T-helper 1 cell treated with Interleukin-12 subunit alpha and Interleukin-12 subunit beta and Interleukin-4 antibody, amounts not matched to agents 30 μg/mL and 1 μg/mL, for 36 hours (primary cell): ENCODE results near the gene MAP3K20.
"Not testable (repeated sequence)": the region's sequence is repeated elsewhere in the genome, so short reads cannot be mapped to it uniquely, and the experiment has no call there.

Source experiments
- H3K27ac Mint-ChIP-seq: one replicate; pipeline ENCODE4 v1.8.0; 2021; ENCODE audit warnings: mild to moderate bottlenecking, mixed read lengths
- H3K27me3 Mint-ChIP-seq: one replicate; pipeline ENCODE4 v1.8.0; 2021; ENCODE audit warnings: low read depth, mixed read lengths
- H3K36me3 Mint-ChIP-seq: one replicate; pipeline ENCODE4 v1.8.0; 2021; ENCODE audit warnings: low read depth, mixed read lengths
- H3K4me1 Mint-ChIP-seq: one replicate; pipeline ENCODE4 v1.8.0; 2021; ENCODE audit warnings: low read depth, mixed read lengths
- H3K4me3 Mint-ChIP-seq: one replicate; pipeline ENCODE4 v1.8.0; 2021; ENCODE audit warnings: mild to moderate bottlenecking, moderate library complexity, mixed read lengths
- H3K9me3 Mint-ChIP-seq: one replicate; pipeline ENCODE4 v1.8.0; 2021; ENCODE audit warnings: mixed read lengths

The MAP3K20 gene

GRCh38 chr2:173090276-173090877, 14.7 kb downstream of the MAP3K20 start:
- peaks cover 10% of the 10 kb centered on the region for H3K27me3 Mint-ChIP-seq
- no peak overlapping the region for H3K4me3 Mint-ChIP-seq
- H3K4me1 Mint-ChIP-seq: no peaks in the 10 kb centered on the region
- H3K36me3 Mint-ChIP-seq: peaks cover 11% of the 10 kb centered on the region
- no peaks in the 10 kb centered on the region for H3K9me3 Mint-ChIP-seq
- H3K27ac Mint-ChIP-seq: no peak overlapping the region

GRCh38 chr2:173090973-173091660, 15.5 kb downstream of the MAP3K20 start:
- H3K27me3 Mint-ChIP-seq: peaks cover 10% of the 10 kb centered on the region
- no peak overlapping the region for H3K4me3 Mint-ChIP-seq
- peaks cover 11% of the 10 kb centered on the region for H3K36me3 Mint-ChIP-seq
- H3K4me1 Mint-ChIP-seq: no peaks in the 10 kb centered on the region
- no peaks in the 10 kb centered on the region for H3K9me3 Mint-ChIP-seq
- no peak overlapping the region for H3K27ac Mint-ChIP-seq

- Mint-ChIP-seq H3K4me1 (no peaks in the 10 kb centered on the region), H3K27me3 (peaks cover 8% of the 10 kb centered on the region), H3K4me3 (no peak overlapping the region), H3K9me3 (no peaks in the 10 kb centered on the region), H3K27ac (no peak overlapping the region), H3K36me3 (peaks cover 11% of the 10 kb centered on the region)
These were observed 16.3 kb downstream of the MAP3K20 start for GRCh38 chr2:173091910-173092309.

GRCh38 chr2:173092844-173093402, 17.3 kb downstream of the MAP3K20 start:
- H3K4me1 Mint-ChIP-seq: no peaks in the 10 kb centered on the region
- H3K9me3 Mint-ChIP-seq: no peaks in the 10 kb centered on the region
- H3K36me3 Mint-ChIP-seq: peaks cover 11% of the 10 kb centered on the region
- peaks cover 1% of the 10 kb centered on the region for H3K27me3 Mint-ChIP-seq
- no peak overlapping the region for H3K27ac Mint-ChIP-seq
- H3K4me3 Mint-ChIP-seq: no peak overlapping the region

- not testable (repeated sequence) for H3K27me3 Mint-ChIP-seq, H3K9me3 Mint-ChIP-seq, H3K4me3 Mint-ChIP-seq, H3K4me1 Mint-ChIP-seq, H3K27ac Mint-ChIP-seq
- H3K36me3 Mint-ChIP-seq: peaks cover 11% of the 10 kb centered on the region
These were observed 18.0 kb downstream of the MAP3K20 start for GRCh38 chr2:173093617-173094016.

GRCh38 chr2:173094731-173095130, 19.1 kb downstream of the MAP3K20 start:
- Mint-ChIP-seq H3K27me3 (no peaks in the 10 kb centered on the region), H3K36me3 (peaks cover 11% of the 10 kb centered on the region), H3K9me3 (no peaks in the 10 kb centered on the region), H3K27ac (no peak overlapping the region), H3K4me1 (no peaks in the 10 kb centered on the region), H3K4me3 (no peak overlapping the region)

- no peak overlapping the region for H3K4me3 Mint-ChIP-seq
These were observed 19.7 kb downstream of the MAP3K20 start for GRCh38 chr2:173095356-173095755.

GRCh38 chr2:173099271-173099670, 23.6 kb downstream of the MAP3K20 start:
- Mint-ChIP-seq H3K9me3 (no peaks in the 10 kb centered on the region), H3K36me3 (peaks cover 1% of the 10 kb centered on the region)

More at GRCh38 chr2:173095356-173095755, 19.7 kb downstream of the MAP3K20 start:
- Mint-ChIP-seq H3K4me1 (no peaks in the 10 kb centered on the region), H3K27ac (no peak overlapping the region), H3K9me3 (no peaks in the 10 kb centered on the region), H3K27me3 (no peaks in the 10 kb centered on the region), H3K36me3 (peaks cover 9% of the 10 kb centered on the region)

GRCh38 chr2:173099804-173100203, 24.2 kb downstream of the MAP3K20 start:
- Mint-ChIP-seq H3K27me3 (no peaks in the 10 kb centered on the region), H3K4me3 (no peak overlapping the region), H3K36me3 (peaks cover 2% of the 10 kb centered on the region), H3K27ac (no peak overlapping the region), H3K9me3 (no peaks in the 10 kb centered on the region), H3K4me1 (peaks cover 11% of the 10 kb centered on the region)

More at GRCh38 chr2:173099271-173099670, 23.6 kb downstream of the MAP3K20 start:
- no peak overlapping the region for H3K27ac Mint-ChIP-seq
- no peaks in the 10 kb centered on the region for H3K27me3 Mint-ChIP-seq
- H3K4me1 Mint-ChIP-seq: peaks cover 11% of the 10 kb centered on the region
- no peak overlapping the region for H3K4me3 Mint-ChIP-seq

- H3K4me1 Mint-ChIP-seq: peaks cover 11% of the 10 kb centered on the region
- no peak overlapping the region for H3K27ac Mint-ChIP-seq
- H3K4me3 Mint-ChIP-seq: no peak overlapping the region
- no peaks in the 10 kb centered on the region for H3K9me3 Mint-ChIP-seq
- no peaks in the 10 kb centered on the region for H3K27me3 Mint-ChIP-seq
- H3K36me3 Mint-ChIP-seq: peaks cover 2% of the 10 kb centered on the region
These were observed 26.0 kb downstream of the MAP3K20 start for GRCh38 chr2:173101687-173102086.

- peaks cover 11% of the 10 kb centered on the region for H3K4me1 Mint-ChIP-seq
- H3K27ac Mint-ChIP-seq: no peak overlapping the region
- no peaks in the 10 kb centered on the region for H3K9me3 Mint-ChIP-seq
- H3K4me3 Mint-ChIP-seq: no peak overlapping the region
- H3K36me3 Mint-ChIP-seq: peaks cover 2% of the 10 kb centered on the region
- H3K27me3 Mint-ChIP-seq: peaks cover 5% of the 10 kb centered on the region
These were observed 28.5 kb downstream of the MAP3K20 start for GRCh38 chr2:173104156-173104555.

GRCh38 chr2:173106959-173107628, 31.4 kb downstream of the MAP3K20 start:
- Mint-ChIP-seq H3K36me3 (peaks cover 2% of the 10 kb centered on the region), H3K9me3 (peaks cover 8% of the 10 kb centered on the region), H3K27me3 (peaks cover 10% of the 10 kb centered on the region), H3K27ac (no peak overlapping the region), H3K4me1 (peaks cover 5% of the 10 kb centered on the region), H3K4me3 (no peak overlapping the region)

GRCh38 chr2:173107629-173108022, 32.0 kb downstream of the MAP3K20 start:
- no peak overlapping the region for H3K27ac Mint-ChIP-seq

GRCh38 chr2:173109253-173110188, 33.9 kb downstream of the MAP3K20 start:
- Mint-ChIP-seq H3K4me3 (no peak overlapping the region), H3K27me3 (peaks cover 20% of the 10 kb centered on the region), H3K27ac (no peak overlapping the region), H3K9me3 (peaks cover 17% of the 10 kb centered on the region), H3K4me1 (peaks cover 6% of the 10 kb centered on the region), H3K36me3 (peaks cover 6% of the 10 kb centered on the region)

More at GRCh38 chr2:173107629-173108022, 32.0 kb downstream of the MAP3K20 start:
- H3K4me1 Mint-ChIP-seq: peaks cover 2% of the 10 kb centered on the region
- peaks cover 13% of the 10 kb centered on the region for H3K27me3 Mint-ChIP-seq
- no peak overlapping the region for H3K4me3 Mint-ChIP-seq
- peaks cover 9% of the 10 kb centered on the region for H3K9me3 Mint-ChIP-seq
- H3K36me3 Mint-ChIP-seq: peaks cover 2% of the 10 kb centered on the region
